ENCODE measurements around the gene BEGAIN.

Gene BEGAIN

GRCh38 chr14:100580316-100581227 is 6.6 kb downstream of the BEGAIN start:
- DNase-seq: no peak

GRCh38 chr14:100578552-100578951 is 8.7 kb downstream of the BEGAIN start:
- no peak for DNase-seq

- no peak for DNase-seq
Measured at GRCh38 chr14:100577986-100578431, 9.2 kb downstream of the BEGAIN start.

GRCh38 chr14:100577321-100577985 is 9.8 kb downstream of the BEGAIN start:
- DNase-seq: no peak

GRCh38 chr14:100576091-100577085 is 10.8 kb downstream of the BEGAIN start:
- no peak for DNase-seq

GRCh38 chr14:100575266-100575995 is 11.8 kb downstream of the BEGAIN start:
- DNase-seq: no peak

DNA sequence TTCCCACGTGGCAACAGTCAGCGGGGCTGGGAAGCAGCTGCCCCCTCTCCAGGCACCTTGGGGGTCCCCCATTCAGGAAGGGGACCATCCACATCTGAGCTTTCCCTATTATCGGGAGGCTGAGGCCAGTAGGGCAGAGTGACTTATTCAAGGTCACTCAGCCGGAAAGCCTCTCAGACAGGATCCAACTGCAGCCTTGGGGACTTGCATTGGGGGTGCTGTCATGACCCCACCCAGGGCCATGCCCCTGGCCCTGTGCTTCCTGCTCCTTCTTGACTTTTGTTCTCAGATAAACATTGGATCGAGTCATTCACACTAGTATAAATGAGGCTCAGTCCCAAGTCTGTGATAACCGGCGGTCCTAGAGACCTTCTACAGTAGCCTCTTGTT is 12.6 kb downstream of the BEGAIN start:
- no peak for DNase-seq

- no peak for DNase-seq
Measured at GRCh38 chr14:100573757-100574641, 13.2 kb downstream of the BEGAIN start.

DNA sequence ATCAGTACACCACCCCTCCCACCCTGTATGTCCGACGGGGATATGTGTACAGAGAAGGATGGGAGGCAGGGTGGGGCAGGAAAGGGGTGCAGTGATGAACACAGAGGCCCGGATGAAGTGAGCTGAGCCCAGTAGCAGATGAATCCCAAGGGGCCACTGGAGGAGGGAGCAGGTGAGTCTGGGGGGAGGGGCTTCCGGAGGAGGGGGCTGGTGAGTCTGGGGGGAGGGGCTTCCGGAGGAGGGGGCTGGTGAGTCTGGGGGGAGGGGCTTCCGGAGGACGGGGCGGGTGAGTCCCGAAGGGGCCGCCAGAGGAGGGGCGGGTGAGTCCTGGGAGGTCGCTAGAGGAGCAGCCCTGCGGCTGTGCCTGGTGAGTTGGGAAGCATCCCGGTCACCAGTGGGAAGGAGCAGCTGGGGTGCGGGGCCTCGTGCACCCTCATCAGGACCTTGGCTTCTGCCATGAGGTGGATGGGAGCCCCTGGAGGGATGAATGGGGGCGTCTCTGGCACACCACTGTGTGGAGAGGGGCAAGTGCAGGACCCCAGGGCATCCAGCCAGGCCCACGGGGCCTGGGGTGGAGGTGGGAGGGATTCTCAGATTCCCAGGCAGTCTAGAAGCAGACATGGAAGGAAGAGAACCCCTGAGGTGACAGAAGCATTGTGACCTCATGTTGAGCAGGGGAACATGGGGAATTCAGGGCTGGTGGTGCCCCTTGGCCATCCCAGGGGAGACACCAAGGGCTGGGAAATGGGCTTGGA is 14.0 kb downstream of the BEGAIN start:
- no peak for DNase-seq

- DNase-seq: no peak
Measured at GRCh38 chr14:100572543-100572942, 14.7 kb downstream of the BEGAIN start.

GRCh38 chr14:100571837-100572236 is 15.4 kb downstream of the BEGAIN start:
- DNase-seq: no peak

GRCh38 chr14:100570726-100571454 is 16.3 kb downstream of the BEGAIN start:
- DNase-seq: no peak

DNA sequence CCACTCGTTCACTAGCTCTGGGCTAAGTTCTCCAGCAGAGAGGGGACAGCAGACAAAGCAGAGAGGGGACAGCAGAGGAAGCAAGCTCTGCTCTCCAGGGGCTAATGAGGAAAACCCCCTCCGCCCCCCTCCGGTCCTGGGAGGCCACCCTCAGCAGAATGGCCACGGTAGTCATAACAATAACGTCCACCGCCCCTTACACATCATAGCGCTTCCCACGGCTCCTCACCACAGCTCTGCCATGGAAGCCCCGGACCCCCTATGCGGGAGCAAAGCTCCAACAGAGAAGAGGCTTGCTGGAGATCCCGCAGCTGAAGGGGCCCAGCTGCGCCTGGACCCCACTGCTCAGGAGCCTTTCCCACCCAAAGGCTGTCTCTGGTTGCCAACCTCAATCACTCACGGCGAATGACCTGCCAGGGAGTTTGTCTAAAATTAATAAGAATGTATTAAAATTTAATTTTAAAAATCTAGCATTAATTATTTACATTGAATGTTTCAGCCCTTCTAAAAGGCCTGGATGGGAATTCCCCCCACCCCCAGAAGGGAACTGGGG is 17.4 kb downstream of the BEGAIN start:
- no peak for DNase-seq

GRCh38 chr14:100568998-100569733 is 18.1 kb downstream of the BEGAIN start:
- DNase-seq: no peak

DNA sequence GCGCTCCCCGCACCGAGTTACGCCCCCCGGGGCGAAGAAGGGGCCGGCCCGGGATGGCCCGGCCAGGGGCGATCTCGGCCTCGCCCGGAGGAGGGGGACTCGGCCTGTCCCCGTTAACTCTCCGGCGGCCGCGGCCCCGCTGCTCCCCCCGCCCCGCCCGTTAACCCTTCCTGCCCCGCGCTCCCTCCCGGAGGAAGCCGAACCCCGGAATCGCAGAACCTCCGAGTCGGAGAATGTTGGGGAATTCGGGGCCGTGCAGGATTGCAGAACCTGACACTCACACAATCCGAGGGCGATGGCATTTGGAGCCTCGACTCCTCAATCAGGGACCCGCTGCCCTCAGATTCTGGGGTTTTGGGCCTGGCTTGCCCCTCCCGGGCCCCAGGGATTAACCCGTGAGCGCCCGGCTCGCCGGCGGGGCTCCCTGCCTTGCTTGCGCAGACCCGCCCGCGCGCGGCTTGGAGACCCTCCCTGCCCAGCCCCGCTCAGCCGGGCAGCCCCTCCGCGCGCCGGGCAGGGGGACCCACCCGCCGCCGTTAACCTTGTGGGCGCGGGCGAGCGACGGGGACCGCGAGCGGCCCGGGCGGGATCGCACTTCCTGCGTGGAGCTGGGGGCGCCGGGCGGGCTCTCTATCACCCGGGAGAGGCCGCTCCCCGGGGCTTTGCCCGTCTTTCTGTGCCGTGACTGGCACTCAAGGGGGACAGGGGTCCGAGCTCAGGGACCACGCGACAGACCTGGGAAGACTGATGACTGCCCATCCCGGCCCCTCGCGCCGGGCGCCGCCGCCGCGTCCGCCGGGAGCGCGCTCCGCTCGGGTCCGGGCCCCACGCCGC is 18.8 kb downstream of the BEGAIN start:
- no peak for DNase-seq

DNA sequence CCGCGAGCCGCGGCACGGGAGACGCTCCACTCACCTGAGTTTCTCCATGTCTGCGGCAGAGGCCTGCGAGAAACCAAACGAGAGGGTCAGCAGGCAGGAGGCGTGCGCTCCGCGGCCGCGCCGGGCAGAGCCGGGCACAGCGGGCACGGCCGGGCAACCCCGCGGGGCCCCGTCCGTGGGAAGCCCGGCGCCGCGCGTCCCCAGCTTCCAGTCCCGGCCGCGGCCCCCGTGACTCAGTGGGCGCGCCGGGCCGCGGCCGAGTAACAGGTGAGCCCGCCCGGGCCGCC is 19.4 kb downstream of the BEGAIN start:
- DNase-seq: no peak

DNA sequence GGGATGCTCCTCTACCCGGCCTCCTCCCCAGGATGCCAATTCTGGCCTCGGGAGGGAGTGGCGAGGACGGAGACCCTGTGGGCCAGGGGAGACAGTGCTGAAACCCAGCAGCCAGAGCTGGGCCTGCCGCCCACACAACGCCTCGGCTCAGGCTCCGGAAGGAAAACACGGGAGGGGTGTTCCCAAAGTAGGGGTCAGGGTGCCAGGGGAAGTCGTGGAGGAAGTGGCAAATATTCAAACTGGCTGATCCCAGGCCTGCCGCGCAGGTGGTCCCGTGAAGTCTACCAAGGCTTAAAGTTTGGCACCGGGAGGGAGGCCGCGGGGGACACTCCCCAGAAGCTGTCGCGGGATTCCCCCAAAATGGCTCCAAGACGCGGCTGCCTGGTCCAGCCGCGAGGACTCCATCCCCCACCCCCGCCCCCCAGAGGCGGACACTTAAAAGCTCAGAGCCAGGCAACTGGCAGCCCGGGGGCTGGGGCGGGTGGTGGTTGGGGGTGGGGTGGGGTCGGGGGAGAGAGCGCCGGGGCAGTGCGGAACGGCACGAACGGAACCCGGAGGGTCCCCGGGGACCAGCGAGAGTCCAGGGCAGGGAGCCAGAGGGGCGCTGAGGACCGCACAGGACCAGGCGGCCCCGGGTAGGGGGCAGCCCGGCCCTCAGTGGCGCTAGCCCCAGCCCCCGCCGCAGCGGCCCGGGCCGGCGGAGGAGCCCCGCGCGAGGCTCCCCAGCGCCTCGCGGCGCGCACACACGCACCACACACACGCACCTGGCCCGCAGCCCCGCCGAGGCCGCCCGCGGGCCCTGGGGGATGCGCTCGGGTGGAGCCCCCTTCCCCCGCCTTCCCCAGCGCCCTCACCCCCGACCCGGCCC is 20.0 kb downstream of the BEGAIN start:
- DNase-seq: no peak

Measured in CD4-positive, alpha-beta T cell treated with Interleukin-12 subunit alpha and Interleukin-12 subunit beta, for 1 hour (primary cell).